Measurements from ENCODE around the gene BMS1. TPM values are rescaled to one million over a fixed set of nuclear protein-coding genes. Genes with fewer than 3 reads are reported as not detected.
"Not testable (repeated sequence)": the region's sequence is repeated elsewhere in the genome, so short reads cannot be mapped to it uniquely, and the experiment has no call there.

BMS1 gene
- total RNA-seq, 2 experiments from 2014 or later = 38.8 to 40.7 TPM

DNA sequence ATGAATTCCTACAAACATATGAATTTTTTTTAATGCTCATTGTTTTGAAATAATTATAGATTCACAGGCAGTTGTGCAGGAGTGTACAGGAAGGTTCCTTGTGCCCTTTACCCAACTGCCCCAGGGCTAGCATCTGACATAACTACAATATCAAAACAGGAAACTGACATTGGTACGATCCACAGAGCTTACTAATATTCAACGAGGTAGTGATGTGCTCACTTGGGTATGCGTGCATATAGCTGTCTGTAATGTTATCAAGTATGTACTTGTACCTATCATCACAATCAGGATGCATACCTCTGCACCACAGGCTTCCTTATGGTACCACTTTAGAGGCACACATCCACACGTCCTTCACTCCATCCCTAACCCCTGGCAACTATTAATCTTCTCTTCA lies 68.3 kb downstream of the BMS1 start:
- ChIA-PET CTCF (no interaction called here), POLR2A (no interaction called here)

DNA sequence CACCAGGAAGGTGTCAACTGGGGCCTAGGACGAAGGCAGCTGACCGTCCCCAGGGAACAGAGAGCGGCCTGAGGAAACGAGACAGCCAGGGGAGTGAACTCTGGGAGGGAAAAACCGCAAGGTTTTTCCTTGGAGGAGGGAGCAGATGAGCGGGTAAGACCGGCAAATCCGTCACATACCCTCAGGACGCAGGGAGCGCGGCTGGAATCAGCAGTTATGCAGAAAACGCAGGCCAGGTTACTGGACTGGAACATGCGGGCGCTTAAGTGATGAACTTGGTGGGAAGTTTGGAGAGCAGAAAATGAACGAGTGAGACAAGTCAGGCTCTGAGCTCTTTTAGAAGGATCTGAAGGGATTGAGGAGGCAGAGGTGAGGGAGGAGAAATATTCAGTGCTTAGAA lies 76.7 kb downstream of the BMS1 start:
- ChIA-PET POLR2A (no interaction called here), CTCF (no interaction called here)

DNA sequence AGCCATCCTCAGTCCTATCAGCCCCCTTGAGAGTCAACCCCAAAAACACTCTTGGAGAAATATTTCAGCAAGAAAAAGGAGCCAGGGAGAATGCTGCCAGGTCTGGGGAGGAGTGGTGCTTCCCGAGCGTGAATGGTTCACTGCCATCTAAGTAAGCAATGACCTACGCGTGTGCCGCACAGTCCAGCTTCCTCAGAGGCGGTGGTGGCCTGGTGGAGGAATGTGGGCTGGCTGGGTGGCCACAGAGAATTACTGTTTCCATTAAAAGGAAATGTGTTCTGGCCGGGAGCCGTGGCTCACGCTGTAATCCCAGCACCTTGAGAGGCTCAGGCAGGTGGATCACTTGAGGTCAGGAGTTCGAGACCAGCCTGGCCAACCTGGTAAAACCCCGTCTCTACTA lies 77.4 kb downstream of the BMS1 start:
- POLR2A ChIA-PET = not testable (repeated sequence)

DNA sequence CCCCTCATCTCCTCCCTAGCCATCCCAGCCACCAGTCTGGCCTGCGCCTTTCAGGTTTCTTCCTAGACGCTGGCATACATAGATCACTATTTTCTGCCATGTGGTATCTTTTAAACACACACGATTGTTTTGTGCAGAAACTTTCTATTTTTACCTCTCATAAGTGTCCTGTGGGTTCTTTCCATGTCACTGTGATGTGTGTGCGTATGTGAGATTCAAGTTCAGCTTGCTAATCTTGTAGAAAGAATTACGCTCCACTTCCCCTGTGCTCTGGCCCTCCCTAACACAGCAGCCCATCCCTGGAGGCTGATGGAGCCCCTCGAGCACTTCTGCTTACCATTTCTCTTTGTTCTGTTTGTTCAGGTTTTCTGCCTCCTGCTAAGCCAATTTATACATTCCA lies 80.2 kb downstream of the BMS1 start:
- POLR2A ChIA-PET, CTCF ChIA-PET: not testable (repeated sequence)

More for the DNA sequence above, 77.4 kb downstream of the BMS1 start:
- CTCF ChIA-PET = not testable (repeated sequence)

DNA sequence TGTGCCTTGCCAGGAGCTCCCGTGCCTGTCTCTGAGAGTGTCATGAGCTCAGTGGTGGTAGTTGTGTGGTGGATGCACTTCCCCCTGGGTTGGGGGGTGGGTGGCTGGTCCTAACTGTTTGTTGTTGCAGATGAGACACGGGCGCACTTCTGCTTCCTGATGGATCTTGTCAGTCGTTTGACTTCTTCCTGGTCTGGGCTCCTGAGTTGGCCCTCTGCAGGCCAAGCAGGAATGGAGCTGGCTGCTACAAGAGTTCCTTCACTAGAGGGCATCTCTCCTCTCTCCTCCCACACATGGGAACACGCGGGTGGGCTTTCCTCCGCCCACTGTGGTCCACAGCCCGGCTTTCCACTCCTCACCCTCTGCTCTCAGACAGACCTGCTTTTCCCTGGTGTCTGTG lies 82.0 kb downstream of the BMS1 start:
- ChIA-PET POLR2A (no interaction called here), CTCF (interaction anchor here (1.0 kb wide), 1 partner anchor 12 kb away, joined by 3 read pairs; no protein-coding TSS in a partner anchor)

DNA sequence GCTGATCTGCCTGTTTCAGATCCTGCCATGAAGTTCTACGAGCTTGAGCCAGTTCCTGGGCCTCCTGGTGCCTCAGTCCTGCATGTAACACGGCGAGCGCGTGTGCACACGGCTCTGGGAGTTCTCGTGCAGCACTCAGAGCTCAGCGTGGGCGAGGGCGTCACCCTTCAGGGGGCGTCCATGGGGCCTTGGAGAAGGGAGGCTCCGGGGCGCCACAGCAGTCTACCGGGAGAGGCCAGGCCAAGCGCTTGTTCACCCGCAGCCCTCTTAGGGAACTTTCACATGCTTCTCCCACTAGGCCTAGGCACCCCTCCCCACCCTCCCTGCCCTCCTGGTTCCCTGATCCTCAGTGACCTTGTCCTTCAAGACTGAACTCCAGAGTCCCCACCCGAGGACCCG lies 83.1 kb downstream of the BMS1 start:
- CTCF ChIA-PET = interaction anchor here (1.0 to 1.2 kb wide), 3 partner anchors 11 to 236 kb away, joined by 3 to 4 read pairs (median 3); no protein-coding TSS in a partner anchor

GRCh38 chr10:42866115-42866995 lies 83.8 kb downstream of the BMS1 start:
- ChIA-PET CTCF (interaction anchor here (1.0 to 1.2 kb wide), 2 partner anchors 130 to 236 kb away, joined by 3 to 4 read pairs; no protein-coding TSS in a partner anchor), POLR2A (no interaction called here)

More for the DNA sequence above, 83.1 kb downstream of the BMS1 start:
- POLR2A ChIA-PET = no interaction called here

DNA sequence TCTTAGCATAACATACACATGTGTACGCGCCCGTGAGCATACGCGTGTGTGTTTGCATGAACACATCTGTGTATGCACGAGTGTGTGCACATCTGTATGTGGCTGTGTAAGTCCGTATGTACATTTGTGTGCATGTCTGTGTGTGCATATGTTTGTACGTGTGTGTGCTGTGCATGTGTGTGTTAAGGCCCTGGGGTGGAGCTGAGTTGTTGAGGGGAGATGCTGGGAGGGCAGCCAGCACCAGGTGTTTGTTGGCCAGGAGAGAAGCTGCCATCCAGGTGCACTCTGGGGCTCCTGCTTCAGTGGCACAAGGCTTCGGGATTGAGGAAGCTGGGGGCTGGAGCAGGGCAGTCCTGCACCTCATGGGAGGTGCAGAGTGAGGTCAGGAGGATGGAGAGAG lies 85.0 kb downstream of the BMS1 start:
- CTCF ChIA-PET = interaction anchor here (1.0 kb wide), 1 partner anchor 594 kb away, joined by 3 read pairs; no protein-coding TSS in a partner anchor
- POLR2A ChIA-PET = no interaction called here

- POLR2A ChIA-PET = no interaction called here
- CTCF ChIA-PET = interaction anchor here (1.0 kb wide), 1 partner anchor 593 kb away, joined by 3 read pairs; no protein-coding TSS in a partner anchor
These were observed 85.9 kb downstream of the BMS1 start for GRCh38 chr10:42868530-42868929.

GRCh38 chr10:42869977-42870350 lies 87.4 kb downstream of the BMS1 start:
- ChIA-PET CTCF (no interaction called here), POLR2A (no interaction called here)

GRCh38 chr10:42871138-42871641 lies 88.6 kb downstream of the BMS1 start:
- POLR2A ChIA-PET, CTCF ChIA-PET: not testable (repeated sequence)

- ChIA-PET CTCF (no interaction called here), POLR2A (no interaction called here)
These were observed 89.2 kb downstream of the BMS1 start for GRCh38 chr10:42871823-42872222.

- POLR2A ChIA-PET = no interaction called here
- CTCF ChIA-PET = no interaction called here
These were observed 90.4 kb downstream of the BMS1 start for GRCh38 chr10:42872865-42873435.

DNA sequence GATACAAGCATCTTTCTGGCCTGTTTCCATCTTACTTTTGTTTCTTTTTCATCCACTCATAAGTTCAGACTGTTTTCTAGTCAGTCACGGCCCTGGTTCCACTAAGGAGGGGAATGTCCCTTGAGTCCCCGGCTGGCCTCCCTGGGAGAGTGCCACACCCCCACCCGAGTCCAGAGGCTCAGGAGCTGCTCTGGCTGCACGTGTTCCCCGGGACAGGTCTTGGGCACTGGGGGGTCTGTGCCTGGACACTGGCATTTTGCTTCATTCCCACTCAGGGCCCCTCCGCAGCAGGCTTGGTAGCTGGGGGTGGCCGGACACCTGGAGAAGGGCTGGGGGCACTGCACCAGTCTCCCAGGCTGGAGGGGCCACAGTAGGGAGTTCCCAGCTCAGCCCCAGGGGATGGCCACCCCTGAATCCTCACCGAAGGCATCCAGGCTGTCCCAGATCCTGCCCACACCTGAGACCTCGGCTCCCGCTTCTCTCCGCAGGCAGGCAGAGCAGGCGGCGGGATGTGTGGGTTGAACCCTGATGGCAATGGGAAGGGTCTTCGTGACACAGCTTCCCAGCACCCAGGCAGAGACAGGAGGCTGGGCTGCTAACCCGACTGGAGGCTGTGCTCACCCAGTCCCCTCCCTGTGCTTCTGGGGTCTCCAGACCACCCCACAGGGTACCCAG lies 92.3 kb downstream of the BMS1 start:
- CTCF ChIA-PET = no interaction called here

DNA sequence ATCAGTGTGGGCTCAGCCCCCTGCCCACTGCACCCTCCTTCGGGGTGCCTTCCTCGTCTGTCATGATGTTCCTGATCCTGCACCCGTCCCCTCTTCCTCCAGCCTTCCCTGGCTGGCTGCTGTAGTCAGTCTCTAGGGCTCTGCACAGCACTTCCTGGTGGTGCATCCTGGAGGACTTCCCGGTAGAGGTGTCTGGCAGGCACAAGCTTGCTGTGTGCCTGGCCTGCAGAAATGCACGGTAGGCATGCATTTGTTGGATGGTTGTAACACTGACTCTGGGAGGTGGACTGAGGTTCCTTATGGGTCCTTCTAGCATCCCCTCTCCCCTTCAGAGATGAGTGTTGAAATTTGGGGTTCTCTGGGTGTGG lies 92.8 kb downstream of the BMS1 start:
- ChIA-PET POLR2A (no interaction called here), CTCF (no interaction called here)

More for the DNA sequence above, 92.3 kb downstream of the BMS1 start:
- POLR2A ChIA-PET = no interaction called here

- CTCF ChIA-PET = interaction anchor here (1.4 kb wide), 1 partner anchor 11 kb away, joined by 3 read pairs; no protein-coding TSS in a partner anchor
- POLR2A ChIA-PET = no interaction called here
These were observed 93.3 kb downstream of the BMS1 start for GRCh38 chr10:42875798-42876341.

DNA sequence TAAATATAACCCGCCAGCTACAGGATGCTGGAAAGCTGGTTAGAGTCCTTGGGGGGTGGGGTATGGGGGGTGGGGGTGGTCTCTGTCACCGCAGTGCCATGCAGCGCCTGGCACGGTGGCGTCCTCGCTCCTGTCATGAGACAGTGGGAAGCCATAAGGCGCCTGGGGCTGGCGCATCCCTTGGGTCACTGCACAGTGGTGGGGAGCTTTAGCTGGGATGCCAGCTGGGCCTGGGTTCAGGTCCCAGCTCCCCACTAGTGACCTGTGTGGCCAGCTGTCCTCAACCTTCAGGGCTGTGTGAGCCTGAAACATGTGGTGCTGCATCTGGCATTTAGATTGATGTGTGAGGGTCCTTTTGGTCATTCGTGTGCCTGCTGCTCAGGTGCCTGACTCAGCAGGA lies 93.9 kb downstream of the BMS1 start:
- POLR2A ChIA-PET = no interaction called here
- CTCF ChIA-PET = interaction anchor here (1.4 kb wide), 1 partner anchor 11 kb away, joined by 3 read pairs; no protein-coding TSS in a partner anchor

- ChIA-PET CTCF (interaction anchor here (1.4 kb wide), 1 partner anchor 12 kb away, joined by 3 read pairs; no protein-coding TSS in a partner anchor), POLR2A (no interaction called here)
These were observed 94.3 kb downstream of the BMS1 start for GRCh38 chr10:42876945-42877344.

GRCh38 chr10:42877496-42878030 lies 95.0 kb downstream of the BMS1 start:
- CTCF ChIA-PET = interaction anchor here (1.4 kb wide), 1 partner anchor 12 kb away, joined by 3 read pairs; no protein-coding TSS in a partner anchor
- POLR2A ChIA-PET = no interaction called here
